HG03457 (cell line): ENCODE data around the gene BAIAP2.
"Not testable (repeated sequence)": the region's sequence is repeated elsewhere in the genome, so short reads cannot be mapped to it uniquely, and the experiment has no call there.

Experiments
- ATAC-seq: cut with Tn5 transposase; IDR thresholded peaks from one replicate; pipeline ENCODE4 v1.9.1; 2021; ENCODE audit warnings: moderate number of reproducible peaks; ENCODE audit not compliant: unreplicated experiment

The BAIAP2 gene

GRCh38 chr17:81065500-81065899 is 30.5 kb downstream of the BAIAP2 start:
- ATAC-seq: no peak

GRCh38 chr17:81066072-81066471 is 31.1 kb downstream of the BAIAP2 start:
- ATAC-seq: no peak

- no peak for ATAC-seq
Measured at GRCh38 chr17:81066771-81067315, 31.9 kb downstream of the BAIAP2 start.

GRCh38 chr17:81067391-81067811 is 32.5 kb downstream of the BAIAP2 start:
- no peak for ATAC-seq

GRCh38 chr17:81068411-81069134 is 33.6 kb downstream of the BAIAP2 start:
- no peak for ATAC-seq

- ATAC-seq: no peak
Measured at GRCh38 chr17:81069135-81069645, 34.2 kb downstream of the BAIAP2 start.

- no peak for ATAC-seq
Measured at GRCh38 chr17:81070541-81071246, 35.7 kb downstream of the BAIAP2 start.

- ATAC-seq: no peak
Measured at GRCh38 chr17:81071761-81072741, 37.1 kb downstream of the BAIAP2 start.

- ATAC-seq: no peak
Measured at GRCh38 chr17:81073967-81074839, 39.3 kb downstream of the BAIAP2 start.

GRCh38 chr17:81074875-81075274 is 39.9 kb downstream of the BAIAP2 start:
- ATAC-seq: no peak

- no peak for ATAC-seq
Measured at GRCh38 chr17:81075307-81075706, 40.4 kb downstream of the BAIAP2 start.

- no peak for ATAC-seq
Measured at GRCh38 chr17:81076141-81076679, 41.3 kb downstream of the BAIAP2 start.

GRCh38 chr17:81078026-81078913 is 43.3 kb downstream of the BAIAP2 start:
- not testable (repeated sequence) for ATAC-seq

- ATAC-seq: no peak
Measured at GRCh38 chr17:81080019-81080418, 45.1 kb downstream of the BAIAP2 start.

- no peak for ATAC-seq
Measured at GRCh38 chr17:81081222-81082176, 46.5 kb downstream of the BAIAP2 start.

- no peak for ATAC-seq
Measured at GRCh38 chr17:81082177-81083073, 47.5 kb downstream of the BAIAP2 start.
